Neural cell (in vitro differentiated cells): ENCODE results near the gene PDE7B. TPM values are rescaled to one million over a fixed set of nuclear protein-coding genes. Genes with fewer than 3 reads are reported as not detected.

Source experiments
- H2AFZ ChIP-seq: fragments of 200-600, 300-800 bp; sonication (generic), shearing (Covaris generic); 2 replicates; pipeline ENCODE4 v1.6.0; 2014; ENCODE audit warnings: low read depth, mild to moderate bottlenecking, antibody characterized with exemption, low read length, moderate library complexity
- H3F3A ChIP-seq: fragments of 200-600 bp; shearing (Covaris generic); 2 replicates; pipeline ENCODE4 v1.6.1; 2016; ENCODE audit warnings: mild to moderate bottlenecking, moderate library complexity, mixed read lengths, antibody characterized with exemption, low read length; ENCODE audit not compliant: insufficient read depth, poor library complexity, severe bottlenecking
- H3K27ac ChIP-seq: fragments of 200-600, 300-800 bp; sonication (generic), shearing (Covaris generic); 2 replicates; pipeline ENCODE4 v1.5.1; 2014; ENCODE audit warnings: mild to moderate bottlenecking, low read length, moderate library complexity
- H3K27me3 ChIP-seq: fragments of 300-800, 200-600 bp; sonication (generic), shearing (Covaris generic); 2 replicates; pipeline ENCODE4 v1.6.0; 2014; ENCODE audit warnings: mild to moderate bottlenecking, low read depth, low read length, moderate library complexity; ENCODE audit not compliant: insufficient read depth
- H3K36me3 ChIP-seq: fragments of 300-800, 200-600 bp; sonication (generic), shearing (Covaris generic); 2 replicates; pipeline ENCODE4 v1.5.1; 2014; ENCODE audit warnings: mild to moderate bottlenecking, antibody characterized with exemption, low read length, moderate library complexity; ENCODE audit not compliant: insufficient read depth
- H3K4me2 ChIP-seq: fragments of 300-800, 200-600 bp; sonication (generic), shearing (Covaris generic); 2 replicates; pipeline ENCODE4 v1.6.0; 2014; ENCODE audit warnings: mild to moderate bottlenecking, low read length
- H3K4me3 ChIP-seq: fragments of 300-800, 200-600 bp; sonication (generic), shearing (Covaris generic); 2 replicates; pipeline ENCODE4 v1.5.1; 2014; ENCODE audit warnings: mild to moderate bottlenecking, low read length, moderate library complexity
- H3K79me2 ChIP-seq: fragments of 200-600 bp; shearing (Covaris generic); replicated peaks from 2 replicates; pipeline ENCODE4 v1.6.0; 2014; ENCODE audit warnings: mild to moderate bottlenecking, low read length, moderate library complexity; ENCODE audit not compliant: insufficient read depth
- H3K9ac ChIP-seq: fragments of 300-800, 200-600 bp; sonication (generic), shearing (Covaris generic); 2 replicates; pipeline ENCODE4 v1.6.1; 2016; ENCODE audit warnings: mild to moderate bottlenecking, low read length, mixed read lengths
- H3K9me2 ChIP-seq: fragments of 200-600 bp; shearing (Covaris generic); 2 replicates; pipeline ENCODE4 v1.6.1; 2016; ENCODE audit warnings: mild to moderate bottlenecking, low read length, mixed read lengths; ENCODE audit not compliant: insufficient read depth
- H3K9me3 ChIP-seq: fragments of 200-600, 300-800 bp; sonication (generic), shearing (Covaris generic); 2 replicates; pipeline ENCODE4 v1.6.1; 2016; ENCODE audit warnings: mild to moderate bottlenecking, mixed run types, low read length, moderate library complexity, mixed read lengths
- H4K20me1 ChIP-seq: fragments of 200-600 bp; shearing (Covaris generic); 2 replicates; pipeline ENCODE4 v1.6.1; 2016; ENCODE audit warnings: mild to moderate bottlenecking, mixed run types; ENCODE audit not compliant: insufficient read depth
- CTCF ChIP-seq: fragments of 450-650 bp; IDR thresholded peaks from 2 replicates; pipeline ENCODE4 v1.5.1; 2014; ENCODE audit warnings: antibody characterized with exemption, mild to moderate bottlenecking, moderate library complexity; ENCODE audit not compliant: poor library complexity, severe bottlenecking
- EP300 ChIP-seq: fragments of 450-650 bp; conservative IDR thresholded peaks from 2 replicates; pipeline ENCODE4 v1.6.1; 2014; ENCODE audit warnings: antibody characterized with exemption, mild to moderate bottlenecking, moderate library complexity; ENCODE audit not compliant: poor library complexity, severe bottlenecking
- EZH2 ChIP-seq: fragments of 200-600, 300-800 bp; shearing (Covaris generic), sonication (generic); IDR thresholded peaks from 2 replicates; pipeline ENCODE4 v1.6.1; 2014; ENCODE audit warnings: antibody characterized with exemption, low read length, borderline replicate concordance, mild to moderate bottlenecking; ENCODE audit not compliant: insufficient read depth, poor library complexity, severe bottlenecking
- MXI1 ChIP-seq: fragments of 450-650 bp; conservative IDR thresholded peaks from 2 replicates; pipeline ENCODE4 v1.6.1; 2014; ENCODE audit warnings: antibody characterized with exemption, mild to moderate bottlenecking; ENCODE audit not compliant: poor library complexity, severe bottlenecking
- POLR2AphosphoS5 ChIP-seq: IDR thresholded peaks from 2 replicates; pipeline ENCODE4 v1.6.1; 2012
- RAD21 ChIP-seq: fragments of 450-650 bp; conservative IDR thresholded peaks from 2 replicates; pipeline ENCODE4 v1.6.1; 2014; ENCODE audit warnings: antibody characterized with exemption, mild to moderate bottlenecking, moderate library complexity
- REST ChIP-seq: IDR thresholded peaks from 2 replicates; pipeline ENCODE4 v1.6.1; 2012; ENCODE audit warnings: borderline replicate concordance
- SMC3 ChIP-seq: fragments of 450-650 bp; conservative IDR thresholded peaks from 2 replicates; pipeline ENCODE4 v1.6.1; 2014; ENCODE audit warnings: antibody characterized with exemption, mild to moderate bottlenecking, moderate library complexity; ENCODE audit not compliant: poor library complexity
- TAF1 ChIP-seq: IDR thresholded peaks from 2 replicates; pipeline ENCODE4 v1.6.1; 2012; ENCODE audit warnings: low read depth
- polyA plus RNA-seq: library from polyadenylated mRNA; depleted of rRNA; stranded (reverse); fragments of >200 nt; gene quantifications from 2 replicates; pipeline ENCODE4 v1.2.3, GENCODE V29; 2014

Gene PDE7B
- polyA plus RNA-seq, 1 donor from 2014 or later = 5.9 TPM

GRCh38 chr6:135839121-135839520 is 12.4 kb upstream of the PDE7B start:
- no peak overlapping the region for H2AFZ ChIP-seq
- H3K79me2 ChIP-seq = no peaks in the 10 kb centered on the region
- H3K9me2 ChIP-seq = no peaks in the 10 kb centered on the region
- H3K4me2 ChIP-seq = no peak overlapping the region
- no peak for TF ChIP-seq EZH2
- no peak overlapping the region for H3K4me3 ChIP-seq
- H3F3A ChIP-seq = no peaks in the 10 kb centered on the region
- H4K20me1 ChIP-seq = no peaks in the 10 kb centered on the region
- H3K27me3 ChIP-seq = no peaks in the 10 kb centered on the region
- H3K9ac ChIP-seq = no peak overlapping the region
- H3K36me3 ChIP-seq = no peaks in the 10 kb centered on the region
- no peak overlapping the region for H3K27ac ChIP-seq
- H3K9me3 ChIP-seq = no peaks in the 10 kb centered on the region

- H3K27ac ChIP-seq = no peak overlapping the region
- H3K9ac ChIP-seq = no peak overlapping the region
- H3K27me3 ChIP-seq = no peaks in the 10 kb centered on the region
- H2AFZ ChIP-seq = no peak overlapping the region
- H4K20me1 ChIP-seq = no peaks in the 10 kb centered on the region
- no peaks in the 10 kb centered on the region for H3K79me2 ChIP-seq
- no peaks in the 10 kb centered on the region for H3K9me2 ChIP-seq
- H3K4me3 ChIP-seq = no peak overlapping the region
- TF ChIP-seq EP300 = no peak
- no peak for TF ChIP-seq TAF1
- H3K9me3 ChIP-seq = no peaks in the 10 kb centered on the region
- H3F3A ChIP-seq = no peaks in the 10 kb centered on the region
- H3K36me3 ChIP-seq = no peaks in the 10 kb centered on the region
- no peak overlapping the region for H3K4me2 ChIP-seq
Measured at GRCh38 chr6:135842618-135843392, 8.7 kb upstream of the PDE7B start.

- no peak overlapping the region for H3K9ac ChIP-seq
Measured at GRCh38 chr6:135850882-135851281, 619 bp upstream of the PDE7B start.

More at GRCh38 chr6:135850882-135851281, 619 bp upstream of the PDE7B start:
- Histone ChIP-seq H3K79me2 (no peaks in the 10 kb centered on the region), H3K27me3 (no peaks in the 10 kb centered on the region), H3K36me3 (no peaks in the 10 kb centered on the region), H3K9me3 (no peaks in the 10 kb centered on the region), H4K20me1 (no peaks in the 10 kb centered on the region), H3F3A (no peaks in the 10 kb centered on the region), H2AFZ (no peak overlapping the region), H3K9me2 (no peaks in the 10 kb centered on the region), H3K4me3 (no peak overlapping the region), H3K27ac (no peak overlapping the region), H3K4me2 (no peak overlapping the region)
- TF ChIP-seq REST (no peak), CTCF (no peak), EZH2 (no peak), RAD21 (no peak), SMC3 (no peak), TAF1 (no peak), EP300 (no peak), MXI1 (no peak), POLR2AphosphoS5 (no peak)
